IMR-90 (cell line): ENCODE measurements around the gene RINT1. TPM values are rescaled to one million over a fixed set of nuclear protein-coding genes. Genes with fewer than 3 reads are reported as not detected.

Experiments
- ATAC-seq: fragments of 200-7000 bp; cut with Tn5 transposase; 2 replicates; pipeline ENCODE4 v1.9.1; 2020; ENCODE audit warnings: low read depth, mild to moderate bottlenecking, moderate library complexity
- BruUV-seq: library from RNA; stranded (reverse); fragments of 400-500 nt; replicated peaks from 2 replicates; lab custom pipeline; 2021; lab: Mats Ljungman, UMichigan
- CTCF ChIA-PET: fragments of 300-600 bp; formaldehyde crosslinking; extraction: SDS; loops from one replicate; lab custom pipeline; 2021; ENCODE audit warnings: antibody characterized with exemption; lab: Yijun Ruan, JAX
- POLR2A ChIA-PET: fragments of 300-600 bp; sonication (Branson Sonifier 250); formaldehyde crosslinking; loops from one replicate; lab custom pipeline; 2022; ENCODE audit warnings: antibody characterized with exemption; ENCODE audit not compliant: unreplicated experiment; lab: Charles Lee
- DNase-seq: peaks from one replicate; pipeline ENCODE4 v3.0.0; 2013
- H2AFZ ChIP-seq: replicated peaks from 2 replicates; pipeline ENCODE3; 2013; ENCODE audit warnings: low read length, mild to moderate bottlenecking; ENCODE audit not compliant: poor library complexity
- H2AK5ac ChIP-seq: 2 replicates; pipeline ENCODE4 v1.6.1; 2013; ENCODE audit warnings: low read depth, low read length, inconsistent platforms
- H2AK9ac ChIP-seq: replicated peaks from 2 replicates; pipeline ENCODE3; 2013; ENCODE audit warnings: mild to moderate bottlenecking, low read depth, low read length, moderate library complexity; ENCODE audit not compliant: poor library complexity
- H2BK120ac ChIP-seq: 2 replicates; pipeline ENCODE4 v1.6.1; 2013; ENCODE audit warnings: low read depth, low read length, inconsistent platforms
- H2BK15ac ChIP-seq: 3 replicates; pipeline ENCODE4 v1.6.1; 2013; ENCODE audit warnings: low read depth, low read length, inconsistent platforms
- H2BK20ac ChIP-seq: 2 replicates; pipeline ENCODE4 v1.6.1; 2013; ENCODE audit warnings: low read depth, mild to moderate bottlenecking, inconsistent platforms, low read length, moderate library complexity
- H2BK5ac ChIP-seq: 2 replicates; pipeline ENCODE4 v1.6.1; 2013; ENCODE audit warnings: mild to moderate bottlenecking, low read depth, low read length, inconsistent platforms; ENCODE audit not compliant: poor library complexity, severe bottlenecking
- H3K14ac ChIP-seq: replicated peaks from 2 replicates; pipeline ENCODE4 v1.6.1; 2013; ENCODE audit warnings: low read depth, low read length, inconsistent platforms
- H3K18ac ChIP-seq: 2 replicates; pipeline ENCODE4 v1.6.1; 2013; ENCODE audit warnings: low read depth, low read length, control low read depth
- H3K23ac ChIP-seq: 2 replicates; pipeline ENCODE4 v1.6.1; 2013; ENCODE audit warnings: low read depth, low read length, inconsistent platforms
- H3K27ac ChIP-seq: 2 replicates; pipeline ENCODE4 v1.5.1; 2013; ENCODE audit warnings: mild to moderate bottlenecking, control low read depth, low read length; ENCODE audit not compliant: insufficient read depth
- H3K27me3 ChIP-seq: 2 replicates; pipeline ENCODE4 v1.6.1; 2013; ENCODE audit warnings: low read length; ENCODE audit not compliant: control insufficient read depth, insufficient read depth
- H3K36me3 ChIP-seq: 2 replicates; pipeline ENCODE4 v1.6.1; 2013; ENCODE audit warnings: low read length, mixed read lengths; ENCODE audit not compliant: control insufficient read depth, insufficient read depth
- H3K4ac ChIP-seq: 2 replicates; pipeline ENCODE4 v1.6.1; 2013; ENCODE audit warnings: low read depth, low read length, inconsistent platforms
- H3K4me1 ChIP-seq: 2 replicates; pipeline ENCODE4 v1.6.1; 2013; ENCODE audit warnings: low read length, mixed read lengths; ENCODE audit not compliant: control insufficient read depth, insufficient read depth
- H3K4me2 ChIP-seq: 2 replicates; pipeline ENCODE4 v1.6.1; 2013; ENCODE audit warnings: low read depth, mild to moderate bottlenecking, control low read depth, low read length, moderate library complexity
- H3K4me3 ChIP-seq: 2 replicates; pipeline ENCODE4 v1.5.1; 2013; ENCODE audit warnings: low read depth, mild to moderate bottlenecking, control low read depth, low read length, moderate library complexity; ENCODE audit not compliant: insufficient read depth
- H3K56ac ChIP-seq: 2 replicates; pipeline ENCODE4 v1.6.1; 2013; ENCODE audit warnings: low read length, inconsistent platforms; ENCODE audit not compliant: insufficient read depth; ENCODE audit errors: extremely low read depth
- H3K79me1 ChIP-seq, 2 experiments: 2 replicates each; pipeline ENCODE4 v1.6.1; 2013; ENCODE audit warnings: low read length in 2 of 2, inconsistent platforms in 1 of 2, low read depth in 1 of 2
- H3K9ac ChIP-seq: 2 replicates; pipeline ENCODE4 v1.6.1; 2013; ENCODE audit warnings: low read depth, low read length, control low read depth
- H3K9me1 ChIP-seq: 2 replicates; pipeline ENCODE4 v1.6.1; 2013; ENCODE audit warnings: low read length, inconsistent platforms; ENCODE audit not compliant: insufficient read depth
- H3K9me3 ChIP-seq: 2 replicates; pipeline ENCODE4 v1.6.1; 2013; ENCODE audit warnings: low read length; ENCODE audit not compliant: control insufficient read depth, insufficient read depth
- H4K20me1 ChIP-seq: 2 replicates; pipeline ENCODE4 v1.6.1; 2013; ENCODE audit warnings: low read length, inconsistent platforms; ENCODE audit not compliant: insufficient read depth
- H4K5ac ChIP-seq: 2 replicates; pipeline ENCODE4 v1.6.1; 2013; ENCODE audit warnings: mild to moderate bottlenecking, low read depth, low read length, control low read depth
- H4K8ac ChIP-seq, 2 experiments: 2 replicates each; pipeline ENCODE4 v1.6.1; 2013; ENCODE audit warnings: low read depth in 2 of 2, low read length in 2 of 2, control low read depth in 1 of 2, inconsistent platforms in 1 of 2
- H4K91ac ChIP-seq: 2 replicates; pipeline ENCODE4 v1.6.1; 2013; ENCODE audit warnings: low read depth, low read length, inconsistent platforms; ENCODE audit not compliant: insufficient read depth
- FOS ChIP-seq: fragments of 150-350 bp; IDR thresholded peaks from 2 replicates; pipeline ENCODE4 v1.6.1; 2016; ENCODE audit warnings: low read depth, low read length
- WGBS, 2 experiments: methylation state at CpG; one replicate each; pipeline versions ENCODE4 v1.1.5 to v1.1.7; 2013; ENCODE audit warnings: missing lambda C conversion rate in 2 of 2; ENCODE audit not compliant: insufficient read length in 1 of 2; ENCODE audit errors: extremely low coverage in 2 of 2; 5-methylcytosine and 5-hydroxymethylcytosine counted together
- dilution Hi-C: fragments of 300-500 bp; cut with HindIII; formaldehyde crosslinking; loops from one replicate; pipeline ENCODE4 v1.14.3; 2018; ENCODE audit warnings: low sequenced_read_pairs; ENCODE audit not compliant: unreplicated experiment
- in situ Hi-C: fragments of 300-500 bp; cut with MboI; formaldehyde crosslinking; loops from 3 replicates; pipeline ENCODE4 v1.14.3; 2019; ENCODE audit warnings: low sequenced_read_pairs, inconsistent platforms, mixed read lengths
- intact Hi-C: fragments of 100-400 bp; cut with micrococcal nuclease; formaldehyde crosslinking; loops from 2 replicates; pipeline ENCODE4 v1.10.0; 2022
- polyA plus RNA-seq, 3 experiments: library from polyadenylated mRNA; depleted of rRNA; stranded (reverse); fragments of >200 nt; gene quantifications; 2 replicates each; pipeline ENCODE4 v1.2.3, GENCODE V29; 2012; ENCODE audit warnings: low replicate concordance in 1 of 3
- total RNA-seq: library from RNA; depleted of rRNA; stranded (reverse); fragments of >200 nt; gene quantifications from 2 replicates; pipeline ENCODE4 v1.2.3, GENCODE V29; 2012
- TF ChIP-seq, protein P1 (sequence below): fragments of 150-350 bp; IDR thresholded peaks from 2 replicates; pipeline ENCODE4 v1.6.1; 2016; ENCODE audit warnings: low read depth, mild to moderate bottlenecking, low read length, moderate library complexity, borderline replicate concordance
- TF ChIP-seq, protein P2 (sequence below): fragments of 150-350 bp; IDR thresholded peaks from 2 replicates; pipeline ENCODE4 v1.6.1; 2017; ENCODE audit warnings: mild to moderate bottlenecking, antibody characterized with exemption, low read length, low read depth

Gene RINT1
- total and polyA plus RNA-seq, 2 of the 4 experiments (the other 2 are of a cell fraction) = 15.9 to 23.1 TPM

- H3K9me3 ChIP-seq = no peaks in the 10 kb centered on the region
- no peak overlapping the region for H3K27ac ChIP-seq
- H2BK5ac ChIP-seq = no peak overlapping the region
- H3K36me3 ChIP-seq = peaks cover 35% of the 10 kb centered on the region
- no peak overlapping the region for H3K9ac ChIP-seq
- H3K9me1 ChIP-seq = no peaks in the 10 kb centered on the region
- H3K4me3 ChIP-seq = no peak overlapping the region
- DNase-seq (no peak), ATAC-seq (no peak)
- H3K23ac ChIP-seq = no peak overlapping the region
- H2AK9ac ChIP-seq = no peak overlapping the region
- no peak overlapping the region for H2BK20ac ChIP-seq
- ChIA-PET POLR2A (no interaction called here), CTCF (no interaction called here)
- TF ChIP-seq, protein P1, sequence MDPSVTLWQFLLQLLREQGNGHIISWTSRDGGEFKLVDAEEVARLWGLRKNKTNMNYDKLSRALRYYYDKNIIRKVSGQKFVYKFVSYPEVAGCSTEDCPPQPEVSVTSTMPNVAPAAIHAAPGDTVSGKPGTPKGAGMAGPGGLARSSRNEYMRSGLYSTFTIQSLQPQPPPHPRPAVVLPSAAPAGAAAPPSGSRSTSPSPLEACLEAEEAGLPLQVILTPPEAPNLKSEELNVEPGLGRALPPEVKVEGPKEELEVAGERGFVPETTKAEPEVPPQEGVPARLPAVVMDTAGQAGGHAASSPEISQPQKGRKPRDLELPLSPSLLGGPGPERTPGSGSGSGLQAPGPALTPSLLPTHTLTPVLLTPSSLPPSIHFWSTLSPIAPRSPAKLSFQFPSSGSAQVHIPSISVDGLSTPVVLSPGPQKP = no peak
- TF ChIP-seq FOS = no peak
- TF ChIP-seq, protein P2, sequence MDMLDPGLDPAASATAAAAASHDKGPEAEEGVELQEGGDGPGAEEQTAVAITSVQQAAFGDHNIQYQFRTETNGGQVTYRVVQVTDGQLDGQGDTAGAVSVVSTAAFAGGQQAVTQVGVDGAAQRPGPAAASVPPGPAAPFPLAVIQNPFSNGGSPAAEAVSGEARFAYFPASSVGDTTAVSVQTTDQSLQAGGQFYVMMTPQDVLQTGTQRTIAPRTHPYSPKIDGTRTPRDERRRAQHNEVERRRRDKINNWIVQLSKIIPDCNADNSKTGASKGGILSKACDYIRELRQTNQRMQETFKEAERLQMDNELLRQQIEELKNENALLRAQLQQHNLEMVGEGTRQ = no peak
- no peak overlapping the region for H3K4me2 ChIP-seq
- no peaks in the 10 kb centered on the region for H3K4me1 ChIP-seq
- no peak overlapping the region for H3K14ac ChIP-seq
- BruUV-seq = no TSS peak
- H3K56ac ChIP-seq = no peak overlapping the region
- no peak overlapping the region for H2AFZ ChIP-seq
- no peaks in the 10 kb centered on the region for H3K27me3 ChIP-seq
- H4K8ac ChIP-seq = no peak overlapping the region
- intact Hi-C loops = no loop called here
- H4K91ac ChIP-seq = no peak overlapping the region
- H2BK15ac ChIP-seq = no peak overlapping the region
- H3K18ac ChIP-seq = no peak overlapping the region
- 100% methylated on average over 1 of the region's 1 CpG; no CpG with 5 or more reads in 1 of the 2 experiments for WGBS, 2 experiments
- no peak overlapping the region for H4K5ac ChIP-seq
- H3K79me1 ChIP-seq = peaks cover 3 to 6% of the 10 kb centered on the region in 2 experiments; a peak in 2 of 4 replicates
- in situ Hi-C loops = no loop called here
- dilution Hi-C loops = no loop called here
- H2AK5ac ChIP-seq = no peak overlapping the region
- H3K4ac ChIP-seq = no peak overlapping the region
- H2BK120ac ChIP-seq = no peak overlapping the region
- H4K20me1 ChIP-seq = no peaks in the 10 kb centered on the region
These were observed 27.9 kb downstream of the RINT1 start for GRCh38 chr7:105559926-105560325.
